GM19463 (cell line): ENCODE results near the gene CD72.

Experiments used
- ATAC-seq: cut with Tn5 transposase; IDR thresholded peaks from one replicate; pipeline ENCODE4 v1.9.1; 2021; ENCODE audit warnings: mild to moderate bottlenecking, moderate library complexity; ENCODE audit not compliant: unreplicated experiment

Gene CD72, protein sequence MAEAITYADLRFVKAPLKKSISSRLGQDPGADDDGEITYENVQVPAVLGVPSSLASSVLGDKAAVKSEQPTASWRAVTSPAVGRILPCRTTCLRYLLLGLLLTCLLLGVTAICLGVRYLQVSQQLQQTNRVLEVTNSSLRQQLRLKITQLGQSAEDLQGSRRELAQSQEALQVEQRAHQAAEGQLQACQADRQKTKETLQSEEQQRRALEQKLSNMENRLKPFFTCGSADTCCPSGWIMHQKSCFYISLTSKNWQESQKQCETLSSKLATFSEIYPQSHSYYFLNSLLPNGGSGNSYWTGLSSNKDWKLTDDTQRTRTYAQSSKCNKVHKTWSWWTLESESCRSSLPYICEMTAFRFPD

GRCh38 chr9:35618325-35618727 lies at the start of gene CD72:
Gene CD72, minus strand, starts transcription at chr9:35618413. Its CDS starts 110 bp downstream, at chr9:35618303.
- no peak for ATAC-seq

- ATAC-seq, result no peak
These were observed 49.7 kb upstream of the CD72 start for GRCh38 chr9:35667939-35668338.

GRCh38 chr9:35666549-35666948 lies 48.3 kb upstream of the CD72 start:
- ATAC-seq, result no peak

DNA sequence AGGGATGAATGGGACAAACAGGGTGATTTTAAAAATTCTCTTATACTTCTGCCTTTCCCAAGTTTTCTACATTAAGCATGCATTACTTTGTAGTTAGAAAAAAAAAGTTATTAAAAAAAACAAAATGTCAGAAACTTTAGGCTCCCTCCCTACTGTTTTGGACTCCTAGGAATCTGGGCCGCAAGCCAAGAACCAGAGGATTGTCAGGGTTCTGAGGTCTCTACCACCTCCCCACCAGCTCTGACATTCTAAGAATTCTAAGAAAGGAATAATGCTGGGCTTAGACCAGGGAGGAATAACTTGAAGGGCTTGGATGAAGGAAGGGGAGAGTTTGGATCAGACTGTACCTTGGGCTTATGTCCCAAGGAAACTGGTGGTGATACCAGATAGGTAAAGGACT lies 47.8 kb upstream of the CD72 start:
- ATAC-seq, result no peak

- ATAC-seq, result no peak
These were observed 47.2 kb upstream of the CD72 start for GRCh38 chr9:35665471-35665818.

DNA sequence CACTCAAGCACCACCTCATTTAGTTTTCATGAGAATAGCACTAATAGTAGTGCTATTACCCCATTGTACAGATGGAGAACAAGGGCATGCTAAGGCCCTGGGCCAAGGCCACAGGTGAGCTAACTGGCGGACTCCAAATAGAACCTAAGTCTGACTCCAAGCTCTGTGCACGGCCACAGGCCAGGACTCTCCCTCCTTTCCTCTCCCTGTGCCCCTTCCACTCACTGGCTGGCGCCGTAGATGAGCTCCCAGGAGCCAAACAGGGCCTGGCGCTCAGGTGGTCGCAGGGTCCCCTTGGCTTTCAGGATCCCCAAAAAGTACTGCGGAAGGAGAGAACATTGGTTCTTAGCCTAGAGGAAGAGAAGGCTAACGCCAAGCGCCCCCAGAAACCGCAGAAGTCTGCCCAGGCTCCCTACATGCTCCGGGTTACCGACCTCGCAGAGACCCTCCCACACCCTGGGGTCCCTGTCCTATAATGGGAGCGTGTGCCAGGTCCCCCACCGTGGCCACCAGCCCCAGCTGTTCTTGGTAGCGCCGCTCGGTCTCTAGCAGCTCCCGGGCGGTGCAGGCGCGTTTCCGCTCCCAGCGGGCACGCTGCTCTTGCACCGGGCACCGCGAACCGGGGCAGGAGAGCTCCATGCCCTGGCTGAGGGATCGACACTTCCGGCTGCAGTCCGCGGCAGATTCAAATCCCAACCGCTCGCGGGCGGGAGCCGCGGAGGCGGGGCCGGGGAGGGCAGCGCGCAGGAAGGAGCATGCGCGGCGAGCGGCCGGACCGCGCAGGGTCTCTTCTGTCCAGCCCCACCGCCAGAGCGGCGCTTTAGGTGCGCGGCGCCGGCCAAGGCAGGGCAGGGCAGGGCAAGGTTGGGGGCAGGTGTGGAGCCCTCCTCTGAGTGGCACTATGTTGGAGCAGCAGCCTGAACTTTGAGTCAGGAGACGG lies 46.6 kb upstream of the CD72 start, which contains the start of gene ARHGEF39:
TSS of gene ARHGEF39 (minus strand) at position 665 of the 940 bp plus-strand sequence. CDS start at position 639, 26 bp downstream.
- peak; percentile 88 for ATAC-seq

DNA sequence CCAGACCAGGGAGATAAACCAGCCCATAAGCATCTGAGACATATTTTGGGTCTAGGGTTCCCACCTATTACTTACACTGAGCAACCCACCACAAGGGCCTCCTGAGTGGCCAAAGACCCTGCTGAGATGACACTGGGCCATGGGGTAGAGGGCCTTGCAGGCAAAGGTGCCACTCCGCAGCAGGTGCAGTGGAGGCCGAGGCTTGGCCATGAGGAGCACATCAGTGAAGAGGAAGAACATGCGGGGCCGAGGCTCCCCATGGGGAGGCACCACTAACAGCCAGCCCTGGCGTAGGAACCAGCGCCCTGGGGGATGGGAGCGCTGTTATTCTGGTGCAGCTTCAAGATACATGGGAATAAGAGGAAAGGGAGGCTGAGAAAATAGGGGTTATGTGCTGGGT lies 44.2 kb upstream of the CD72 start:
- ATAC-seq, result no peak

DNA sequence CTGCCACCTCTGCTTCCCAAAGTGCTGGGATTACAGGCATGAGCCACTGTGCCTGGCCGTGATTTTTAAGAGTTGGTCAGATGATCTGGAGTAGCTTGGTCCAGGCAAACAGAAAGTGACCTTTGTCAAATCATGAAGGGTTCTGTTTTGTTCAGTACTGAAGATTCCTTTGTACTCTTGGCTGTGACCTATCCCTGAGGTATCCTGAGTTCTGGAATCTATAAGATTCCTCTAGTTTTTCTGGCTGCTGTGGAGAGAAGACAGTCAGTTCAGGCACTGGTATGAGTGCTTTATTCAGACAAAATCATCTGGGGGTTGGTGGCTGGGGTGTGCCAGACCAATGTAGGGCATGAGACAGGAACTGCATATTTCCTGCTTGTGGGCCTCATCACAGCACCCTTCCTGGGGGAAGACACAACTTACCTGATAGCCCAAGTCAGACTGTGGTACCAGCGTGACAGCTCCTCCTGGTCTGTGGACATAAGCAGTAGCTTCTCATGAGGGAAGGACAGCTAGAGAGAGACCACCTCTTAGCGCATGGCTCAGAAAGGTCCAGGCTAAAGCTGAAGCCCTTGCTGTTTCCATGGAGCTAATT lies 43.6 kb upstream of the CD72 start:
- ATAC-seq, result no peak

DNA sequence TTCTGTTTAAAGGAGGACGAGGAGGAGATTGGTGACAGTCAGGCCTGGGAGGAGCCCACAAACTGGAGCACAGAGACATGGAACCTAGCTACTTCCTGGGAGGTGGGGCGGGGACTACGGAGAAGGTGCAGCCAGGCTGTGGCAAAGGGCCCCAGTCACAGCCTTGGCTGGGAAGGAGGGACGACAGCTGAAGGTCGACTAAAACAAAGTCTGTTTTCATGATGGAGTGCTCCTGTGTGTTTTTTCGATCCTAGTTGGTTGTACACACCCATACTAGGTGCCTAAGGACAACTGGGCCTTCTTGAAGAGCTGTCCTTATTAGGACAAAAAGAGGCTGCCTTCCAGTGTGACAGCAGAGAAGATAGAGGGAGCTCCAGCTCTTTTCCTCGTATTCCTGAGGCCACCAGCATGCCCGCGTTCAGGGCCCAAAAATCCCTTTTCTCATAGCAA lies 42.8 kb upstream of the CD72 start:
- ATAC-seq, result no peak

DNA sequence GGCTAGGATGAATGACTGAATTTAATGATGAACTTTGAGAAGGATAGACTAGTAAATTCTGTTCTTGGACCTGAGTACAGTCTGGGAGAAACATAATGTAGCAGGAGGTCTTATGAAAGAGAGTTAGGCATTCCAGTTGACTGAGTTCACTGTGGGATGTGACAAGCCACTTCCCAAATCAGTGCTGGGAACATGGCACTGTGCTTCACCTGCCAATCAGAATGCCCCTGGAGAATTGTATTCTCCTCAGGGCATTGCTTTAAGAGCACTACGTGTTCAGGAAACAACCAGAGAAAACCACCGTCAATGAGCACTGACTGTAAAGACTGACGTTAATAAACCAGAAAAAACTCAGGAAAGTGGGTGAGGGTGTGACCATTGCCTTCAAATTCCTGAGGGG lies 41.1 kb upstream of the CD72 start:
- ATAC-seq, result no peak

- no peak for ATAC-seq
These were observed 40.7 kb upstream of the CD72 start for GRCh38 chr9:35658968-35659220.

GRCh38 chr9:35658137-35658967 lies 40.1 kb upstream of the CD72 start, which contains the start of gene CCDC107:
Gene CCDC107, plus strand, starts transcription at chr9:35658292. Its CDS starts 88 bp downstream, at chr9:35658380.
- ATAC-seq, result peak; percentile 62

- ATAC-seq, result peak; percentile 86
These were observed 39.4 kb upstream of the CD72 start, which contains the start of gene RMRP for GRCh38 chr9:35657546-35658136. Gene RMRP, minus strand, starts transcription at chr9:35658019.

- ATAC-seq, result no peak
These were observed 38.8 kb upstream of the CD72 start for GRCh38 chr9:35656831-35657545.

- ATAC-seq, result no peak
These were observed 38.1 kb upstream of the CD72 start for GRCh38 chr9:35656348-35656747.

DNA sequence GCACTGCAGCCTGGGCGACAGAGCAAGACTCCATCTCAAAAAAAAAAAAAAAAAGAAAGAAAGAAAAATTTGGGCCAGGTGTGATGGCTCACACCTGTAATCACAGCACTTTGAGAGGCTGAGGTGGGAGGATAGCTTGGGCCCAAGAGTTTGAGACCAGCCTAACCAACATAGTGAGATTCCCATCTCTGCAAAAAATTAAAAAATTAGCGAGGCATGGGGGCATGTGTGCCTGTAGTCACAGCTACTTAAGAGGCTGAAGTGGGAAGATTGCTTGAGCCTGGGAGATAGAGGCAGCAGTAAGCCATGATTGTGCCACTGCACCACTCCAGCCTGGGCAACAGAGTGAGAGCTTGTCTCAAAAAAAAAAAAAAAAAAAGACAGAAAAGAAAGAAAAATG lies 35.4 kb upstream of the CD72 start:
- ATAC-seq, result no peak

GRCh38 chr9:35652829-35653209 lies 34.6 kb upstream of the CD72 start:
- no peak for ATAC-seq

- no peak for ATAC-seq
These were observed 34.0 kb upstream of the CD72 start for GRCh38 chr9:35651956-35652828.
